Stimulated activated CD8-positive, alpha-beta memory T cell treated with anti-CD3 and anti-CD28 coated beads, Interleukin-12 subunit alpha, Interleukin-12 subunit beta, amount 100 ng/mL, for 24 hours (primary cell): ENCODE results near the gene CLASP1.

Experiments
- DNase-seq: peaks from one replicate; pipeline ENCODE4 v3.0.0-alpha.2; 2020; ENCODE audit errors: extremely low read depth

The CLASP1 gene

DNA sequence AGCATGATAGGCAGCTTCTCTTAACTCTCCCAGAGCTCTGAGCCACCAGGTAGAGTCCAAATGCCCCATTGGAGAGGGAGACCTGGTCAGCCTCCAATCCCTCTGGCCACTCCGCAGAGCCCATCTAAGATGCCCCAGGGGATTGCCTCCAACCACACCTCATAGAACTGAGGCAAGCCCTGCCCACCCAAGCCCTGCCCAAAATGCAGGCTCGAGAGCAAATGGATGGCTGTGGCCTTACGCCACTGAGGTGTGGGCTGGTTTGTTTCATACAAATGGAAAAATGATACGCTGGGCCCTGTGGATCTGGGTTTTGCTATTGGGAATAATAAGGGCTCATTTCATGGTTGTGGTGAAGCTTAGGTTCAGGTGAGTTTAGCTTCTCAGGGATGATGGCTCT lies 361.3 kb downstream of the CLASP1 start:
- no peak for DNase-seq
